ENCODE data around the gene SARNP.

SARNP gene

DNA sequence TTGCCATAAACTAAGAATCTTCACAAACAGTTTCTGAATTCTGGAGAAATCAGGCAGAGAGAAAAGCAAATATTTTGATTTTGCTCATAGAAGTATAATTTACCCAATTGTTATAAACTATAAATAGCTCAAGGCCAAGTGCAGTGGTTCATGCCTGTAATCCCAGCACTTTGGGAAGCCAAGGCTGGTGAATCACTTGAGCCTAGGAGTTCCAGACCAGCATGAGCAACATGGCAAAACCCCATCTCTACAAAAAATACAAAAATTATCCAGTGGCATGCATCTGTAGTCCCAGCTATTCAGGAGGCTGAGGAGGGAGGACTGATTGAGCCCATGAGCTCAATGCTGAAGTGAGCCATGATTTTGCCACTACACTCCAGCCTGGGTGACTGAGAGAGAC, 44.8 kb upstream of the SARNP start:
- TF ChIP-seq EZH2 (IDR thresholded peaks at IDR 0.05; ENCODE audit: borderline replicate concordance, low read depth, low read length, severe bottlenecking) = no peak
- TF ChIP-seq, protein P1, sequence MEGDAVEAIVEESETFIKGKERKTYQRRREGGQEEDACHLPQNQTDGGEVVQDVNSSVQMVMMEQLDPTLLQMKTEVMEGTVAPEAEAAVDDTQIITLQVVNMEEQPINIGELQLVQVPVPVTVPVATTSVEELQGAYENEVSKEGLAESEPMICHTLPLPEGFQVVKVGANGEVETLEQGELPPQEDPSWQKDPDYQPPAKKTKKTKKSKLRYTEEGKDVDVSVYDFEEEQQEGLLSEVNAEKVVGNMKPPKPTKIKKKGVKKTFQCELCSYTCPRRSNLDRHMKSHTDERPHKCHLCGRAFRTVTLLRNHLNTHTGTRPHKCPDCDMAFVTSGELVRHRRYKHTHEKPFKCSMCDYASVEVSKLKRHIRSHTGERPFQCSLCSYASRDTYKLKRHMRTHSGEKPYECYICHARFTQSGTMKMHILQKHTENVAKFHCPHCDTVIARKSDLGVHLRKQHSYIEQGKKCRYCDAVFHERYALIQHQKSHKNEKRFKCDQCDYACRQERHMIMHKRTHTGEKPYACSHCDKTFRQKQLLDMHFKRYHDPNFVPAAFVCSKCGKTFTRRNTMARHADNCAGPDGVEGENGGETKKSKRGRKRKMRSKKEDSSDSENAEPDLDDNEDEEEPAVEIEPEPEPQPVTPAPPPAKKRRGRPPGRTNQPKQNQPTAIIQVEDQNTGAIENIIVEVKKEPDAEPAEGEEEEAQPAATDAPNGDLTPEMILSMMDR (IDR thresholded peaks at IDR 0.05; ENCODE audit: borderline replicate concordance, extremely low read depth, low read length, poor library complexity, severe bottlenecking) = no peak
- H2AFZ ChIP-seq (ENCODE audit: low read depth, low read length) = no peak overlapping the region

DNA sequence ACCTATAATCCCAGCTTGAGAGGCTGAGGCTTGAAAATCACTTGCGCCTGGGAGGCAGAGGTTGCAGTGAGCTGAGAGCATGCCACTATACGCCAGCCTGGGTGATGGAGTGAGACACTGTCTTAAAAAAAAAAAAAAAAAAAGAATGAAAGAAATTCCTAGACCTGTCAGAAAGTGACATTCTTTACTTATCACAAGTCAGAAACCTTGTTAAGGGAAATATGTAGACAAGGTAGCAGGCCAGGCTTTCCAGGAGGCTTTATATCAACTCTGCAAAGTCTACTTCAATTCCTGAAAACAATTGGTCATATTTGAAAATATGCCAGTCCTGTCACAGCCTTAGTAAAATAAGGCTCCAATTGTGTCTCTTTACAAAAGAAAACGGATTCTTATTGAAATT, 44.3 kb upstream of the SARNP start:
- no peaks in the 10 kb centered on the region for H3K4me1 ChIP-seq (ENCODE audit: insufficient read depth, low read length)
- H3K9me3 ChIP-seq (ENCODE audit: insufficient read depth, low read length, severe bottlenecking) = no peaks in the 10 kb centered on the region
- H3K27ac ChIP-seq (ENCODE audit: low read length) = no peak overlapping the region
- TF ChIP-seq EZH2 (IDR thresholded peaks at IDR 0.05; ENCODE audit: borderline replicate concordance, low read depth, low read length, severe bottlenecking) = no peak
- TF ChIP-seq, protein P1 (IDR thresholded peaks at IDR 0.05; ENCODE audit: borderline replicate concordance, extremely low read depth, low read length, poor library complexity, severe bottlenecking) = no peak
- no peaks in the 10 kb centered on the region for H3K36me3 ChIP-seq (ENCODE audit: insufficient read depth, low read length)
- no peak overlapping the region for H2AFZ ChIP-seq (ENCODE audit: low read depth, low read length)
- H3K4me2 ChIP-seq (ENCODE audit: insufficient read depth, low read length) = no peak overlapping the region
- no peaks in the 10 kb centered on the region for H4K20me1 ChIP-seq (ENCODE audit: insufficient read depth, low read length)
- ATAC-seq (ENCODE audit: insufficient read depth, low read depth) (no peak), DNase-seq (no peak)
- H3K27me3 ChIP-seq (ENCODE audit: insufficient read depth, low read length, poor library complexity) = no peaks in the 10 kb centered on the region
- H3K4me3 ChIP-seq (ENCODE audit: low read depth in 1 of 2, low read length in 2 of 2) = no peak overlapping the region
- no peak overlapping the region for H3K9ac ChIP-seq (ENCODE audit: low read depth, low read length)
- H3K79me2 ChIP-seq (ENCODE audit: insufficient read depth, low read length) = no peaks in the 10 kb centered on the region

More for the DNA sequence above, 44.8 kb upstream of the SARNP start:
- Histone ChIP-seq H3K4me2 (ENCODE audit: insufficient read depth, low read length) (no peak overlapping the region), H3K9ac (ENCODE audit: low read depth, low read length) (no peak overlapping the region), H3K79me2 (ENCODE audit: insufficient read depth, low read length) (no peaks in the 10 kb centered on the region), H4K20me1 (ENCODE audit: insufficient read depth, low read length) (no peaks in the 10 kb centered on the region), H3K27me3 (ENCODE audit: insufficient read depth, low read length, poor library complexity) (no peaks in the 10 kb centered on the region), H3K4me1 (ENCODE audit: insufficient read depth, low read length) (no peaks in the 10 kb centered on the region), H3K9me3 (ENCODE audit: insufficient read depth, low read length, severe bottlenecking) (no peaks in the 10 kb centered on the region), H3K36me3 (ENCODE audit: insufficient read depth, low read length) (no peaks in the 10 kb centered on the region), H3K27ac (ENCODE audit: low read length) (no peak overlapping the region), H3K4me3 (ENCODE audit: low read depth in 1 of 2, low read length in 2 of 2) (no peak overlapping the region)
- ATAC-seq (ENCODE audit: insufficient read depth, low read depth) (no peak), DNase-seq (no peak)

DNA sequence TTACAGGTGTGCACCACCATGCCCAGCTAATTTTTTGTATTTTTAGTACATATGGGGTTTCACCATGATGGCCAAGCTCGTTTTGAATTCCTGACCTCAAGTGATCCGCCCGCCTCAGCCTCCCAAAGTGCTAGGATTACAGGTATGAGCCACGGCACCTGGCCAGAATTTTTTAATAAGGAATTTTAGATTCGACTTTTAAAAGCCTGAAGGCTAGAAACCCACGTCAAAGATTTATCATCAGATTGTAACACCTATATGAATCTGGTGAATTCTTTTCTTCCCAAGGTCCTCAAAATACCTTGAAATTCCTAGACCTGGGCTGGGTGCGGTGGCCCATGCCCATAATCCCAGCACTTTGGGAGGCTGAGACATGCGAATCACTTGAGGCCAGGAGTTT, 43.9 kb upstream of the SARNP start:
- Histone ChIP-seq H3K9ac (ENCODE audit: low read depth, low read length) (no peak overlapping the region), H3K4me2 (ENCODE audit: insufficient read depth, low read length) (no peak overlapping the region), H3K27ac (ENCODE audit: low read length) (no peak overlapping the region), H3K9me3 (ENCODE audit: insufficient read depth, low read length, severe bottlenecking) (no peaks in the 10 kb centered on the region), H3K79me2 (ENCODE audit: insufficient read depth, low read length) (no peaks in the 10 kb centered on the region), H3K4me1 (ENCODE audit: insufficient read depth, low read length) (no peaks in the 10 kb centered on the region), H2AFZ (ENCODE audit: low read depth, low read length) (no peak overlapping the region), H4K20me1 (ENCODE audit: insufficient read depth, low read length) (no peaks in the 10 kb centered on the region), H3K27me3 (ENCODE audit: insufficient read depth, low read length, poor library complexity) (no peaks in the 10 kb centered on the region), H3K4me3 (ENCODE audit: low read depth in 1 of 2, low read length in 2 of 2) (no peak overlapping the region), H3K36me3 (ENCODE audit: insufficient read depth, low read length) (no peaks in the 10 kb centered on the region)
- no peak for ATAC-seq (ENCODE audit: insufficient read depth, low read depth)
- DNase-seq = no peak
- TF ChIP-seq EZH2 (IDR thresholded peaks at IDR 0.05; ENCODE audit: borderline replicate concordance, low read depth, low read length, severe bottlenecking) = no peak
- TF ChIP-seq, protein P1 (IDR thresholded peaks at IDR 0.05; ENCODE audit: borderline replicate concordance, extremely low read depth, low read length, poor library complexity, severe bottlenecking) = no peak

DNA sequence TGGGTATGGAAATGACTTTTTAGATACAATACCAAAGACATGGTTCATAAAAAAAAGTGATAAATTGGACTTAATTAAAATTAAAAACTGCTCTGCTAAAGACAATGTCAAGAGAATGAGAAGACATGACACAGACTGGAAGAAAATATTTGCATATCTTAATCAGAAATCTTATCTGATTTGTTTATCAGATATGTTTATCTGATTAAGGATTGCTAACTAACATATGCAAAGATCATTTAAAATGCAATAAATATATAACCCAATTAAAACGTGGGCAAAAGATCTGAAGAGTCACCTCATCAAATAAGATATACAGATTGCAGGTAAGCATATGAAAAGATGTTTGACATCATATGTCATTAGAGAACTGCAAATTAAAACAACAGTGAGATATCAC, 35.2 kb upstream of the SARNP start:
- ATAC-seq (ENCODE audit: insufficient read depth, low read depth) (no peak), DNase-seq (no peak)
- TF ChIP-seq, protein P1 (IDR thresholded peaks at IDR 0.05; ENCODE audit: borderline replicate concordance, extremely low read depth, low read length, poor library complexity, severe bottlenecking) = no peak
- no peak for TF ChIP-seq EZH2 (IDR thresholded peaks at IDR 0.05; ENCODE audit: borderline replicate concordance, low read depth, low read length, severe bottlenecking)
- no peak overlapping the region for H3K9ac ChIP-seq (ENCODE audit: low read depth, low read length)
- no peak overlapping the region for H3K27ac ChIP-seq (ENCODE audit: low read length)
- H3K4me3 ChIP-seq (ENCODE audit: low read depth in 1 of 2, low read length in 2 of 2) = no peak overlapping the region
- H3K4me1 ChIP-seq (ENCODE audit: insufficient read depth, low read length) = no peaks in the 10 kb centered on the region
- H3K36me3 ChIP-seq (ENCODE audit: insufficient read depth, low read length) = no peaks in the 10 kb centered on the region
- H3K79me2 ChIP-seq (ENCODE audit: insufficient read depth, low read length) = no peaks in the 10 kb centered on the region
- no peak overlapping the region for H3K4me2 ChIP-seq (ENCODE audit: insufficient read depth, low read length)
- H2AFZ ChIP-seq (ENCODE audit: low read depth, low read length) = no peak overlapping the region
- H3K27me3 ChIP-seq (ENCODE audit: insufficient read depth, low read length, poor library complexity) = peaks cover 18% of the 10 kb centered on the region
- H3K9me3 ChIP-seq (ENCODE audit: insufficient read depth, low read length, severe bottlenecking) = no peaks in the 10 kb centered on the region
- no peaks in the 10 kb centered on the region for H4K20me1 ChIP-seq (ENCODE audit: insufficient read depth, low read length)

Data from DND-41 (cell line).